HG03025 (cell line): ENCODE measurements around the gene CYP4A11.
"Not testable (repeated sequence)": the region's sequence is repeated elsewhere in the genome, so short reads cannot be mapped to it uniquely, and the experiment has no call there.

Experiments used
- ATAC-seq: cut with Tn5 transposase; IDR thresholded peaks from one replicate; pipeline ENCODE4 v1.9.1; 2021; ENCODE audit warnings: mild to moderate bottlenecking, moderate library complexity; ENCODE audit not compliant: unreplicated experiment, low FRiP score

CYP4A11 gene

DNA sequence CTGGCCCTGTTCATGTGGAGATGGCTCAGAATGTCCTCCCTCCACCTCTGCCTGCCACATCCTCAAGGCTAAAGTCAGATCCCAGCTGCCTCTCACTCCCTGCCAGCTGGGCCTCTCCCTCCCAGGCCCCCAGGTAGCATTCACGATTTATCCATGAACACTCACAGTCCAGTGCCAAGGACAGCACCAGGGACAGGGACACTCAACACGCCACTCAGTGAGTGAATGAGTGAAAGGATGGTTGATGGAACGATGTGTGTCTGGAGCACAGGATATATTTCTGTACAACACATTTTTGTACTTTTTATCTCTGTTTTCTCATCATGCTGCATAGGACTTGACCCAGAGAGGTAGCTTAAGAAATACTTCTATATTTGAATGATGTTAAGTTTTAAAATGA lies 10.1 kb downstream of the CYP4A11 start:
- ATAC-seq: no peak

DNA sequence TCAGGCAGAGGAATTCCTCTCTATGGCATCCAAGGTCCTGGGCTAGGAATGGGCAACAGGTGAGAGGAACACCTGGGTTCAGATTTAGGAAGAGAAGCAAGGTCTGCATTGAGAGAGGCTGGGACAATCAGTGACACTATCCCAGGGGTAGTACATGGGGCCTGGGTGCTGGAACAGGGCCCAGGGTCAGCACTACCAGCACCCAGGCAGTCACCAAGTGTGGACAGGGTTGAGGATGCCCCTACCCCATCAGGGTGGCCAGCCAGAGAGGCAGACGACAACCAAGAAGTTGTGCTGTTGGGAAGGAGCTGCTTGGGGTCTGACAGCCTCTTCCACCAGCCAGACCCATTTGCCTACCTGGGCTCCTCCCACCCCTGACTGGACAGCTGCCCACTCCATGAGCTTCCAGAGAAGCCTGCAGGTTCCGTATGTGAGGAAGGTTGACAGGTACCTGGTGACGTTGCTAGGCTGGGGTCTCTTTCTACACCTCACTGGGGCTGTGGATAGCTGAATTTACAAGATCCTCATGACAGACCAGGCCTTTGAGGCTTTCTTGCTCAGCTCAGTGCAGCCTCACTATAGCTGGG lies 13.9 kb downstream of the CYP4A11 start:
- no peak for ATAC-seq

DNA sequence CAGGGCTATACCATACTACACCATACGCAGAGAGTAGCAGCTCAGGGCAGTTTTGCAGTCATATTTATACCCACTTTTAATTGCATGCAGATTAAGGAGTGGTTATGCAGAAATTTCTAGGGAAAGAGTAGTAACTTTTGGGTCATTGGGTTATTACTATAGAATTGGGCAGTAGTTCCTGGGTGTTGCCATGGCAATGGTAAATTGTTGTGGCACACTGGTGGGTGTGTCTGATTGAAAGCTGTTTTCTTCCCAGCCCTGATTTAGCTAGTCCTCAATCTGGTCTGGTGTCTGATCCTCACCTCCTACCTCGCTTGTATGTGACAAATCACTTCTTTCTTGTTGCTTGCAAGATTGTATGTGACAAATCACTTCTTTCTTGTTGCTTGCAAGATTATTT lies 30.5 kb downstream of the CYP4A11 start:
- no peak for ATAC-seq

DNA sequence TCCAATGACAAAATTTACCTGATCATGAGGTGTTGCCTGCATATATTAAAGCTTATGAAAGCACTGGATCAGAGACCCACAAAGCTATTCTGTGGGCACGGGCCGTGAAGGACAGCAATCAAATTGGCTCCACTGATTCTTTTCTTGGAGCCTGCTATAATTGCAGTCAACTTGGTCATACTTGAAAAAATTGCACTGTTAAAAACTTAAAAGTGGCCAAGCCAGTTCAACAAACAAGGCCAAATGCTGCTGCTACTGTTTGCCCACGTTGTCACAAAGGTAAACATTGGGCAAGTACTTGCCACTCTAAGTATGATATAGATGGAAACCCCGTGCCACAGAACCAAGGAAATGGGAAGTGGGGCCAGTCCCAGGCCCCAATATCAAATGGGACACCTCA lies 37.8 kb downstream of the CYP4A11 start:
- no peak for ATAC-seq

DNA sequence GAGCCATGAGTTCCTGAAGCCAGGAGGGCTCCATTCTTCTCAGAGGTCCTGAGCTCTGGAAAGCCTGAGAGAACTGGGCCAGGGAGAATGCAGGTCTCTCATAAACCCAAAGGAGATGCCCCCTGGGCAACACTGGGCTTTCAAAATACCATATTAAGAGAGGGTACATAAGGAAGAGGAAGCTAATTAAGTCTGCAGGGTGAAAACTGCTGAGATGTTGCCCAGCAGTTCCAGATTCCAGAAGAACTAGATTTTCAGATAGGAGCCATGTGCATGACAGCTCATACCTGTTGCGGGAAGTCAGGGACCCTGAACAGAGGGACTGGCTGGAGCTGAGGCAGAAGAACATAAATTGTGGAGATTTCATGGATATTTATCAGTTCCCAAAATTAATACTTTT lies 40.9 kb downstream of the CYP4A11 start:
- no peak for ATAC-seq

DNA sequence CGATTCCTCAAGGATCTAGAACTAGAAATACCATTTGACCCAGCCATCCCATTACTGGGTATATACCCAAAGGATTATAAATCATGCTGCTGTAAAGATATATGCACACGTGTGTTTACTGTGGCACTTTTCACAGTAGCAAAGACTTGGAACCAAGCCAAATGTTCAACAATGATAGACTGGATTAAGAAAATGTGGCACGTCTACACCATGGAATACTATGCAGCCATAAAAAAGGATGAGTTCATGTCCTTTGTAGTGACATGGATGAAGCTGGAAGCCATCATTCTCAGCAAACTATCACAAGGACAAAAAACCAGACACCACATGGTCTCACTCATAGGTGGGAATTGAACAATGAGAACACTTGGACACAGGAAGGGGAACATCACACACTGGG lies 59.6 kb downstream of the CYP4A11 start:
- not testable (repeated sequence) for ATAC-seq
